Stimulated activated memory B cell treated with anti-CD40 and anti-IgM and Interleukin-4, amounts not matched to agents 10 μg/mL and 1 μg/mL and 100 μg/mL, for 72 hours (primary cell): ENCODE results near the gene TTC39C.
A peak's percentile ranks its signal among the peaks of the same experiment; 100 is the strongest.

Source experiments
- ATAC-seq: fragments of 150-1000 bp; cut with Tn5 transposase; 2 replicates; pipeline ENCODE4 v1.10.0; 2021
- H3K27ac Mint-ChIP-seq: one replicate; pipeline ENCODE4 v1.8.0; 2022; ENCODE audit warnings: mild to moderate bottlenecking, mixed read lengths
- H3K27me3 Mint-ChIP-seq: one replicate; pipeline ENCODE4 v1.8.0; 2022; ENCODE audit warnings: mixed read lengths
- H3K36me3 Mint-ChIP-seq: one replicate; pipeline ENCODE4 v1.8.0; 2022; ENCODE audit warnings: mixed read lengths
- H3K4me1 Mint-ChIP-seq: one replicate; pipeline ENCODE4 v1.8.0; 2022; ENCODE audit warnings: mixed read lengths
- H3K4me3 Mint-ChIP-seq: one replicate; pipeline ENCODE4 v1.8.0; 2022; ENCODE audit warnings: mild to moderate bottlenecking, moderate library complexity, mixed read lengths
- H3K9me3 Mint-ChIP-seq: one replicate; pipeline ENCODE4 v1.8.0; 2022; ENCODE audit warnings: mixed read lengths

The TTC39C gene

GRCh38 chr18:24014062-24014985, at the start of gene TTC39C:
Gene TTC39C (plus strand): TSS chr18:24014754. CDS start chr18:24014872, 118 bp downstream.
- Mint-ChIP-seq H3K4me1 (peaks cover 73% of the 10 kb centered on the region), H3K36me3 (peaks cover 10% of the 10 kb centered on the region), H3K4me3 (peak within 1 kb of the TSS; percentile 96), H3K27ac (peak within 1 kb of the TSS; percentile 97), H3K27me3 (no peaks in the 10 kb centered on the region), H3K9me3 (no peaks in the 10 kb centered on the region)
- peak; percentile 80 for ATAC-seq

- Mint-ChIP-seq H3K27me3 (no peaks in the 10 kb centered on the region), H3K27ac (peak overlapping the region; percentile 64), H3K9me3 (no peaks in the 10 kb centered on the region), H3K36me3 (no peaks in the 10 kb centered on the region), H3K4me1 (peaks cover 65% of the 10 kb centered on the region), H3K4me3 (no peak overlapping the region)
- ATAC-seq, result no peak
These were observed 47.6 kb upstream of the TTC39C start for GRCh38 chr18:23966909-23967308.

GRCh38 chr18:23967321-23968089, 47.0 kb upstream of the TTC39C start:
- Mint-ChIP-seq H3K4me3 (no peak overlapping the region), H3K9me3 (no peaks in the 10 kb centered on the region), H3K36me3 (no peaks in the 10 kb centered on the region), H3K4me1 (peaks cover 71% of the 10 kb centered on the region), H3K27me3 (no peaks in the 10 kb centered on the region), H3K27ac (peak overlapping the region; percentile 64)
- ATAC-seq, result peak; percentile 82

GRCh38 chr18:23968638-23969604, 45.6 kb upstream of the TTC39C start:
- Mint-ChIP-seq H3K4me1 (peaks cover 71% of the 10 kb centered on the region), H3K36me3 (no peaks in the 10 kb centered on the region), H3K4me3 (no peak overlapping the region), H3K27ac (peak overlapping the region; percentile 64), H3K9me3 (peaks cover 3% of the 10 kb centered on the region), H3K27me3 (no peaks in the 10 kb centered on the region)
- no peak for ATAC-seq

GRCh38 chr18:23969664-23970063, 44.9 kb upstream of the TTC39C start:
- peak overlapping the region; percentile 89 for H3K27ac Mint-ChIP-seq
- H3K4me1 Mint-ChIP-seq, result peaks cover 64% of the 10 kb centered on the region

GRCh38 chr18:23970161-23971096, 44.1 kb upstream of the TTC39C start:
- Mint-ChIP-seq H3K27me3 (no peaks in the 10 kb centered on the region), H3K27ac (peak overlapping the region; percentile 89), H3K36me3 (no peaks in the 10 kb centered on the region), H3K4me1 (peaks cover 57% of the 10 kb centered on the region), H3K9me3 (peaks cover 8% of the 10 kb centered on the region), H3K4me3 (peak overlapping the region; percentile 47)
- peak; percentile 74 for ATAC-seq

More at GRCh38 chr18:23969664-23970063, 44.9 kb upstream of the TTC39C start:
- no peaks in the 10 kb centered on the region for H3K36me3 Mint-ChIP-seq
- no peak overlapping the region for H3K4me3 Mint-ChIP-seq
- no peak for ATAC-seq
- H3K27me3 Mint-ChIP-seq, result no peaks in the 10 kb centered on the region
- peaks cover 4% of the 10 kb centered on the region for H3K9me3 Mint-ChIP-seq

- Mint-ChIP-seq H3K27ac (peak overlapping the region; percentile 89), H3K27me3 (no peaks in the 10 kb centered on the region), H3K36me3 (no peaks in the 10 kb centered on the region), H3K4me3 (no peak overlapping the region), H3K9me3 (peaks cover 8% of the 10 kb centered on the region), H3K4me1 (peaks cover 54% of the 10 kb centered on the region)
- ATAC-seq, result no peak
These were observed 43.5 kb upstream of the TTC39C start for GRCh38 chr18:23971097-23971440.

GRCh38 chr18:23971666-23972230, 42.8 kb upstream of the TTC39C start:
- H3K4me1 Mint-ChIP-seq, result peaks cover 51% of the 10 kb centered on the region
- H3K4me3 Mint-ChIP-seq, result no peak overlapping the region
- ATAC-seq, result no peak
- no peaks in the 10 kb centered on the region for H3K27me3 Mint-ChIP-seq
- peak overlapping the region; percentile 72 for H3K27ac Mint-ChIP-seq
- H3K36me3 Mint-ChIP-seq, result no peaks in the 10 kb centered on the region
- H3K9me3 Mint-ChIP-seq, result peaks cover 11% of the 10 kb centered on the region

GRCh38 chr18:23972453-23972852, 42.1 kb upstream of the TTC39C start:
- Mint-ChIP-seq H3K27me3 (no peaks in the 10 kb centered on the region), H3K27ac (peak overlapping the region; percentile 72), H3K9me3 (peaks cover 14% of the 10 kb centered on the region), H3K4me1 (peaks cover 44% of the 10 kb centered on the region), H3K4me3 (no peak overlapping the region), H3K36me3 (peaks cover 4% of the 10 kb centered on the region)
- peak; percentile 60 for ATAC-seq

- no peak for ATAC-seq
- H3K27ac Mint-ChIP-seq, result no peak overlapping the region
- no peaks in the 10 kb centered on the region for H3K27me3 Mint-ChIP-seq
- H3K36me3 Mint-ChIP-seq, result peaks cover 4% of the 10 kb centered on the region
- H3K4me1 Mint-ChIP-seq, result peaks cover 29% of the 10 kb centered on the region
- no peak overlapping the region for H3K4me3 Mint-ChIP-seq
- H3K9me3 Mint-ChIP-seq, result peaks cover 14% of the 10 kb centered on the region
These were observed 37.5 kb upstream of the TTC39C start for GRCh38 chr18:23977103-23977502.

GRCh38 chr18:23977719-23978483, 36.7 kb upstream of the TTC39C start:
- Mint-ChIP-seq H3K4me3 (no peak overlapping the region), H3K4me1 (peaks cover 30% of the 10 kb centered on the region)
- ATAC-seq, result no peak

GRCh38 chr18:23981369-23981980, 33.1 kb upstream of the TTC39C start:
- H3K4me1 Mint-ChIP-seq, result peaks cover 36% of the 10 kb centered on the region
- ATAC-seq, result peak; percentile 95
- H3K27ac Mint-ChIP-seq, result peak overlapping the region; percentile 59

More at GRCh38 chr18:23977719-23978483, 36.7 kb upstream of the TTC39C start:
- Mint-ChIP-seq H3K27ac (peak overlapping the region; percentile 69), H3K27me3 (no peaks in the 10 kb centered on the region), H3K9me3 (peaks cover 14% of the 10 kb centered on the region), H3K36me3 (peaks cover 4% of the 10 kb centered on the region)

More at GRCh38 chr18:23981369-23981980, 33.1 kb upstream of the TTC39C start:
- peak overlapping the region; percentile 8 for H3K4me3 Mint-ChIP-seq
- peaks cover 3% of the 10 kb centered on the region for H3K9me3 Mint-ChIP-seq
- H3K27me3 Mint-ChIP-seq, result no peaks in the 10 kb centered on the region
- peaks cover 4% of the 10 kb centered on the region for H3K36me3 Mint-ChIP-seq
